Activated T-cell treated with anti-CD3 and anti-CD28 coated beads for 48 hours (primary cell): Measurements from ENCODE around the gene RAB37.

Source experiments
- DNase-seq: peaks from one replicate; pipeline ENCODE4 v3.0.0-alpha.2; 2020; ENCODE audit warnings: low read depth

RAB37 gene

DNA sequence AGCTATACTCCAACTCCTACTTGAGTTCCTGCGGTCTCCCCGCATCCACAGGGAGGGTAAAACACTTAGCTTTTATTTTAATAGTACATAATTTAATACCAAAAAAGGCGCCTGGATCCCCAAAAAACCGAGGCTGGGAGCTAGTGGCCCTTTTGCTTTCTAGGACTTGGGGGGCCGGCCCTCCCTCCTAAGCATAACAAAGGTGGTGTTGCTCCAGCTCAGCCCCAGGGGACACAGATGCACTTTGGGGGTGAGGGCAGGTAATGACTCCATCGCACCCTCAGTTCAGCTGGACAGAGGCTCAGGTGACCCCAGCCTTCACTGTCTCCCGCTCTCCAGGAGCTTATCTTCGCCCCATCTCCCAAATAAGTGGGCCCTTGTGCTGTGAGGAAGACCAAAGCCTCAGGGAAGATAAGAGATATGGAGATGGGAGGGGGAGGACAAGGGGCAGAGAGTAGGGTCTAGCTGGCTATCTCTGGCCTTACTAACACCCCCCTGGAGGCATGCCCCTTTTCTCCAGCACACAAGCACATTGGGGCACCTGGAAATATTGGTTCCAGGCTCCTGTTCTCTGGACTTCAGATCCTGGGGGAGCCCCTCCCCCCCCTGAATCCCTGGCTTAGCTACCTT, 8.6 kb downstream of the RAB37 start:
- no peak for DNase-seq

- no peak for DNase-seq
Observed at GRCh38 chr17:74746376-74746775, 9.3 kb downstream of the RAB37 start.

GRCh38 chr17:74746922-74747321, 9.9 kb downstream of the RAB37 start:
- no peak for DNase-seq

- DNase-seq, result no peak
Observed at GRCh38 chr17:74748279-74748528, 11.1 kb downstream of the RAB37 start.

- DNase-seq, result peak; percentile 98
Observed at GRCh38 chr17:74748529-74749278, 11.6 kb downstream of the RAB37 start, which contains the start of gene NHERF1. Gene NHERF1, plus strand, starts transcription at chr17:74748628. Its CDS starts 219 bp downstream, at chr17:74748847.

DNA sequence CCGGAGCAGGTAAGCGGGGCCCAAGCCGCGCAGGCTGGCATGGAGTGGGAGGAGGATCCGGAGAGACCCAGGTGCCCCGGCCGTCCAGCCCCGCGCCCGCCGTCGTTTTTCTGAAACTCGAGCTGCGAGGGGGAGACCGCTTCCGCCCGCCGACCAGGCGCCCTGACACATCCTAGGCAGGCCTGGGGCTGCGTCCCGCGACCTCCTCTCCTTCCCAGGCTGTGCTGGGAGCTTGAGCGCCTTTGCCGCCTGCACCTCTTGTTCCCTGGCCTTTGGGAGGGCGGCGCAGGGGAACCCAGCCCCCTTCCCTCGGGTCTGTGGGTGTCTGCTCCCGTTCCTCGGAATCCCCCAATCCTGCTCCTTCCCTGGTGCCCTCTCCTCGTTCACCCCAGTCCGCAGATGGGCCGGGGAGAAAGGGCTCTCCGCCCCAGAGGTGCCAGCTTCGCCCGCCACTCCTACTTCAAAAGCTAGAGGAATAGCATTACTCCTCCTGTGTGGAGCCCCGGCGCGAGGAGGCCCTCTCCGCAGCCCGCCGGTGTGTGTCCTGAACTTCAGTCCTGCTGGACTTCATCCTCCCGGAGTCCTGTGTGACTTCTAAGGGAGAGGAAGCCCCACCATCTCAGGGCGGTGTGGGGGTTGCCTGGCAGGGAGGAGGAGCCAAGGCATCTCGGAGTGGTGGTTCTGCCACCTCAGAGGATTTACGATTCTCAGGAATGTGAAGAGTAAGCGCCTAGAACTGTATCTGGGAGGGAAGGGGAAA, 12.4 kb downstream of the RAB37 start:
- no peak for DNase-seq

GRCh38 chr17:74750039-74750326, 12.9 kb downstream of the RAB37 start:
- DNase-seq, result no peak

GRCh38 chr17:74750327-74751069, 13.4 kb downstream of the RAB37 start:
- DNase-seq, result no peak

GRCh38 chr17:74752415-74752814, 15.4 kb downstream of the RAB37 start:
- no peak for DNase-seq

DNA sequence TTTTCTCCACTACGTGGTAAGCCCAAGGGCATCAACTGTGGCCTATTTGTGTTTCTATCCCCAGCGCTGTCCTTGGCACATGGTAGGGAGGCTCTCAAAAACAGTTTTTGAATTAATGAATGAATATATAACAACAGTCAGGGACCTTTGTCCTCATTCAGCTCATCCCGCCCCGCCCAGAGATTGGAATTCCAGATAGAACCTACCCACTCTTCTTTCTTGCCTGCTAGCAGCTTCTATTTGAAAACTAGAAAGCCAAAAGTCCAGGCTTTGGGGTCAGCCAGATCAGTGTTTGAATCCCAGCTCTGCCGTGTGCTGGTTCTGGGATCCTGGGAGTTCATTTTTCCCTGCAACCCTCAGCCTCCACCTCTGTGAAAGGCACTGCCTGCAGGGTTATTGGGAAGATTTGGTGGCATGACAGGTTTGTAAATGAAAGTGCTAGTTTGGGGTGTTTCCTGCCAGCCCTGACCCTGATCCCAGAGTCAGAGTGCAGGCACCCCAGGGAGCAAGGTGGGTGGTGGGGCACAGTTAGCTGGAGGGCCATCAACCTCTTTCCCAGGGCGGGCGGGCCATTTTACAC, 15.9 kb downstream of the RAB37 start:
- DNase-seq, result no peak

DNA sequence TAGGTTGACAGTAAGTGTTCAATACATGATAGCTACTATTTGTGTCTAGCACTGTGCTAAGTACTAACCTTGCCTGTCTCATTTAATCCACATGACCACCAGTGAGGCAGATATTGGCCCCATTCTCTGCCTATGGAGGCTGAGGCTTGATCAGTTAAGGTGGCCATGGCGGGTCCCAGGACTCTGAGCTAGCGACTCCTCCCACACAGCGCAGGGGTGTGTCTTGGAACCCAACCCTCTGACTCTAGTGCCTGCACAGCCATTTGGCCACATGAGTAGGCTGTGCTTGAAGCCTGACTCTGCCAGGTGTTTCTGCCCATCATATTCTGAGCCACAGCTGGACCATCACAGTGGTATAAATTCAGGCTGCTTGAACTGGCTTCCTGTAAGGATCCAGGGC, 17.8 kb downstream of the RAB37 start:
- no peak for DNase-seq

DNA sequence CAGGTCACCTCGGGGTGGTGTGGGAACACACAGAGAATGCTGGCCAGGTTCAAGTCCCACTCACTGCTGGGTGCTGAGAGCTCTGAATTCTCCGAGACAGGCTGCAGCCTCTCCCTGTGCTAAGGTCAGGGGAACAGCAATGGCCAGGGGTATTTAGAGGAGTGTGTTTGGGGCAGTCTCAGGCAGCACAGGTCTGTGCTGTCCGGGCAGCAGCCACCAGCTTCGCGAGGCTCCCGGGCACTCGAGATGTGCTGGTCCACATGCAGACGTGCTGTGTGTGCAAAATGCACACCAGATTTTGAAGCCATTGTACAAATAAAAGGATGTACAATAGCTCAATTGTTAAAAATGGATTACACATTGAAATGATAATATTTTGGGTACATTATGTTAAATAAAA, 18.5 kb downstream of the RAB37 start:
- no peak for DNase-seq

- no peak for DNase-seq
Observed at GRCh38 chr17:74756891-74757290, 19.8 kb downstream of the RAB37 start.

DNA sequence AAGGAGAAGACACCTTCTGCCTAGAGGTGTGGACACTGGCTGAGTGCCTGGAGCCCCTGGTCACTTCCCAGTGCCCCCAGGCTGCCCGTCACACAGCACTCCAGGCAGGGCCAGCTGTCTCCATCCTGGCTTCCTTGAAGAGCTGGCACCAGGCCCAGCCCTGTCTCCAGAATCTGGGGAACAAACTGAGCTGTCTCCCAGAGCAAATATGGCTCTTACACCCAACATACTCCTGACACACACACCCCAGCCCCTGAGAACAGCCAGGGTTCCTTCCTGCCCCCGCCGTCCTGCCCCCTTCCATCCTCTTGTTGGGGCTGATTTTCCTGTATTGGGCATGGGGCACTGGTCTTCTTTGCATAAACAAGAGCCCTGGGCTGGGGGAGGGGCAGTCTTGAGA, 20.4 kb downstream of the RAB37 start:
- no peak for DNase-seq

- no peak for DNase-seq
Observed at GRCh38 chr17:74757931-74758847, 21.1 kb downstream of the RAB37 start.

DNA sequence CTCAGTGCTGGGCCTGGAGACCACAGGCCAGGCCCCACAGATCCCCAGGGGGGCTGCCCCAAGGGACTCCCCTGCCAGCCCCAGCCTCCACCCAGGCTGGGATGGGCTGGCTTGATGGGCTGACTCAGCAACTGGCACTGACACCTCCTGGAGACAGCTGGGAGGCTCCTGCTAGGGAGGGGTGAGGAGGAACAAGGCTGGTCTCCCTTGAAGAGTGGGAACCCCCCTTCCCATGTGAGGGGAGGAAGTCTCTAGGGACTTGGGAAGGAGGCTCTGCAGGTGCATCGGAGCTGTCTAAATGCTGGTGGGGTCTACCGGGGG, 21.8 kb downstream of the RAB37 start:
- no peak for DNase-seq

DNA sequence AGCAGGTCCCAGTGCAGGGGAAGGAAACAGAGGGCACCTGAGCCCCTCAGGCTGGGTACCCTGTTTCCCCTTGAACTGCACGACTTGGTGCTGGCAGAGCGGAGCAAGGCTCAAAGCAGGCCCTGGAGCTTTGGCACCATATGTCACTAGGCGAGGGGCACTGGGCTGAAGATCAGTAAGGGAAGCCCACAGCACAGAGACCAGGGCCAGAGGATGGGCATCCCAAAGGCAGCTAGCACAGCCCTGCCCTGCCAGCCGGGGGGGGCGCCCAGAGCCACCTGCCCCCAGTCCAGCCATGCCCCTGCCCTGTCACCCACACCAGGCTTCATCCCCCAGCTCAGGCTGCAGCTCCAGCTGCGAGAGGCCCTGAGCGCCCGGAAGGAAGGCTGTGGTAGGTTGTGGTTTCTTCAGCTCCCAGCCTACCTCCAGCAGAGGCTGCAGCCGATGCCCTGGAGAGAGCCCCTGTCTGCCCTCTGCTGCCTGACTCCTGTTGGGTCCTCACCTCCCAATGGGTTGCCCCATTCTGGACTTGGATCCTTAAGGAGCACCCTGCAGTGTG, 22.3 kb downstream of the RAB37 start:
- no peak for DNase-seq

- no peak for DNase-seq
Observed at GRCh38 chr17:74759941-74760340, 22.9 kb downstream of the RAB37 start.

- no peak for DNase-seq
Observed at GRCh38 chr17:74760404-74761105, 23.5 kb downstream of the RAB37 start.

DNA sequence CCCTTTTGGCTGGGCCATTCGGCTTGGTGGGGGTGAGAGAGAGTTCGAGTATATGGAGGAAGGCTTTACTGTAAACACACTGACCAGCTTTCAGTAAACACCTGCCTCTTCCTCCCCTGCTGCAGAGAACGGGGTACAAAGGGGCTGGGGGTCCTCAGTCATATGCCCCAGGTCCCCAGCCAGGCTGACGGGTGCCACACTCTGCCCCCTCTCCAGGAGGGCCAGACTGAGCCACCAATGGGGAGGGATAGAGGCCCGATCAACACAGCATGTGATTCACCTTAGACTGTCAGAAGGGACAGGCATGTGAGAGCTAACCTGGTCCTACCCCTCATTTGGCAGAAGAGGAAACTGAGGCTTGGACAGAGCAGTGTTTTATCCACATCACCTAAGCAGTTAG, 24.4 kb downstream of the RAB37 start:
- DNase-seq, result no peak

DNA sequence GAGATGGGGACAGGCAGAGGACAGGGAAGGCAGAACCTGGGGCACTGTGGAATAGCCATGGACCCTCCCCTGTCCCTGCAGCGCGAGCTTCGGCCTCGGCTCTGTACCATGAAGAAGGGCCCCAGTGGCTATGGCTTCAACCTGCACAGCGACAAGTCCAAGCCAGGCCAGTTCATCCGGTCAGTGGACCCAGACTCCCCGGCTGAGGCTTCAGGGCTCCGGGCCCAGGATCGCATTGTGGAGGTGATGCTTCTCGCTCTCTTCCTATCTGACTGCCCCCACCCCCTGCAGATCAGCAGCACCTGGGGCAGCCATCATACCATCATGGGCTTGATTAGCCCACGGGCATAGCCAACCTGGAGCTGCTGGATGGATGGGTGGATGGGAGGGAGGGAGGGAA, 24.9 kb downstream of the RAB37 start:
- DNase-seq, result no peak
